SK-N-SH (cell line): Measurements from ENCODE around the gene NPPB. TPM values are rescaled to one million over a fixed set of nuclear protein-coding genes. Genes with fewer than 3 reads are reported as not detected.

Experiments
- CTCF ChIA-PET: fragments of 300-600, 350-600 bp; formaldehyde crosslinking; extraction: SDS; loops from one replicate; lab custom pipeline; 2021; lab: Yijun Ruan, JAX
- POLR2A ChIA-PET: fragments of 350-600 bp; sonication (Branson Sonifier 250); formaldehyde crosslinking; extraction: SDS; loops from one replicate; lab custom pipeline; 2020; ENCODE audit warnings: antibody characterized with exemption, inconsistent platforms; lab: Yijun Ruan, JAX
- DNase-seq: peaks from one replicate; pipeline ENCODE4 v3.0.0; 2012
- H2AFZ ChIP-seq: fragments of 200-600 bp; sonication (generic); 2 replicates; pipeline ENCODE4 v1.8.1; 2016; ENCODE audit warnings: antibody characterized with exemption, mild to moderate bottlenecking, low read depth
- H3F3A ChIP-seq: fragments of 200-600 bp; sonication (generic); replicated peaks from 2 replicates; pipeline ENCODE3; 2016; ENCODE audit warnings: antibody characterized with exemption, mild to moderate bottlenecking; ENCODE audit not compliant: insufficient read depth
- H3K27ac ChIP-seq, 2 experiments: fragments of 200-500 bp in 1 of 2; fragments of 200-600 bp in 1 of 2; sonication (Bioruptor generic) in 1 of 2; sonication (generic), shearing (Covaris generic) in 1 of 2; 2 replicates each; pipeline versions ENCODE4 v1.5.1 to v1.6.1; 2014 to 2016; ENCODE audit warnings: low read depth in 2 of 2, inconsistent platforms in 1 of 2, low read length in 1 of 2, mild to moderate bottlenecking in 1 of 2, mixed read lengths in 1 of 2
- H3K27me3 ChIP-seq: fragments of 200-600 bp; sonication (generic), shearing (Covaris generic); 2 replicates; pipeline ENCODE4 v1.6.1; 2016; ENCODE audit warnings: mixed run types; ENCODE audit not compliant: insufficient read depth
- H3K36me3 ChIP-seq, 2 experiments: fragments of 200-500 bp in 1 of 2; fragments of 200-600 bp in 1 of 2; sonication (Bioruptor generic) in 1 of 2; sonication (generic) in 1 of 2; replicated peaks in 1 of 2; 2 replicates each; pipeline versions ENCODE3 to v1.5.1; 2014 to 2016; ENCODE audit warnings: low read length in 1 of 2, mild to moderate bottlenecking in 1 of 2; ENCODE audit not compliant: insufficient read depth in 2 of 2, control insufficient read depth in 1 of 2
- H3K4me1 ChIP-seq, 2 experiments: fragments of 200-500 bp in 1 of 2; fragments of 200-600 bp in 1 of 2; sonication (Bioruptor generic) in 1 of 2; sonication (generic), shearing (Covaris generic) in 1 of 2; 2 replicates each; pipeline versions ENCODE4 v1.5.1 to v1.6.1; 2014 to 2016; ENCODE audit warnings: low read depth in 1 of 2, low read length in 1 of 2, mixed run types in 1 of 2; ENCODE audit not compliant: insufficient read depth in 2 of 2, control insufficient read depth in 1 of 2
- H3K4me2 ChIP-seq: fragments of 200-600 bp; sonication (generic), shearing (Covaris generic); 2 replicates; pipeline ENCODE4 v1.6.1; 2017; ENCODE audit warnings: mixed run types
- H3K4me3 ChIP-seq, 2 experiments: fragments of 200-500 bp in 1 of 2; fragments of 200-600 bp in 1 of 2; sonication (Bioruptor generic) in 1 of 2; sonication (generic), shearing (Covaris generic) in 1 of 2; 2 replicates each; pipeline versions ENCODE4 v1.5.1 to v1.8.1; 2014 to 2016; ENCODE audit warnings: low read depth in 2 of 2, inconsistent platforms in 1 of 2, low read length in 1 of 2, mild to moderate bottlenecking in 1 of 2, mixed read lengths in 1 of 2, moderate library complexity in 1 of 2
- H3K79me2 ChIP-seq: fragments of 200-600 bp; sonication (generic); 2 replicates; pipeline ENCODE4 v1.8.1; 2017; ENCODE audit warnings: mild to moderate bottlenecking; ENCODE audit not compliant: insufficient read depth
- H3K9ac ChIP-seq: fragments of 200-600 bp; sonication (generic); 2 replicates; pipeline ENCODE4 v1.6.1; 2017; ENCODE audit warnings: mixed run types
- H3K9me2 ChIP-seq: fragments of 200-600 bp; sonication (generic); 2 replicates; pipeline ENCODE4 v1.6.1; 2017; ENCODE audit warnings: mixed run types
- H3K9me3 ChIP-seq: fragments of 200-600 bp; sonication (generic); 2 replicates; pipeline ENCODE4 v1.6.1; 2017; ENCODE audit warnings: mixed run types, mild to moderate bottlenecking, moderate library complexity
- H4K20me1 ChIP-seq: fragments of 200-600 bp; sonication (generic); 2 replicates; pipeline ENCODE4 v1.6.1; 2017; ENCODE audit warnings: mild to moderate bottlenecking, mixed run types; ENCODE audit not compliant: insufficient read depth
- ELF1 ChIP-seq: IDR thresholded peaks from 2 replicates; pipeline ENCODE4 v1.4.0; 2012
- EP300 ChIP-seq, 2 experiments: IDR thresholded peaks; 2 replicates each; pipeline versions ENCODE4 v1.4.0 to v1.6.1; 2012; ENCODE audit warnings: borderline replicate concordance in 1 of 2, low read depth in 1 of 2, low read length in 1 of 2
- EZH2phosphoT487 ChIP-seq: fragments of 200-600 bp; sonication (generic); IDR thresholded peaks from 2 replicates; pipeline ENCODE4 v1.6.1; 2017; ENCODE audit warnings: low read depth, mixed run types, mild to moderate bottlenecking, antibody characterized with exemption, moderate library complexity, borderline replicate concordance
- FOSL2 ChIP-seq: IDR thresholded peaks from 2 replicates; pipeline ENCODE4 v1.4.0; 2012; ENCODE audit warnings: low read depth, mild to moderate bottlenecking, moderate library complexity, borderline replicate concordance
- FOXM1 ChIP-seq: IDR thresholded peaks from 2 replicates; pipeline ENCODE4 v1.4.0; 2012; ENCODE audit warnings: low read depth, mild to moderate bottlenecking
- GATA2 ChIP-seq: sonication (generic); formaldehyde crosslinking; IDR thresholded peaks from 2 replicates; pipeline ENCODE4 v1.5.0; 2020; ENCODE audit warnings: mild to moderate bottlenecking, missing genetic modification reagents
- MEF2A ChIP-seq: IDR thresholded peaks from 2 replicates; pipeline ENCODE4 v1.4.0; 2012; ENCODE audit warnings: low read depth, borderline replicate concordance
- MXI1 ChIP-seq: IDR thresholded peaks from 2 replicates; pipeline ENCODE4 v1.6.1; 2012; ENCODE audit warnings: mild to moderate bottlenecking, low read depth, low read length, improper control_type of control experiment
- REST ChIP-seq: IDR thresholded peaks from 2 replicates; pipeline ENCODE4 v1.6.1; 2012; ENCODE audit warnings: mild to moderate bottlenecking, low read depth, low read length, moderate library complexity
- SIN3A ChIP-seq: IDR thresholded peaks from 2 replicates; pipeline ENCODE4 v1.6.1; 2012; ENCODE audit warnings: low read depth, mild to moderate bottlenecking, low read length, moderate library complexity, borderline replicate concordance
- SMC3 ChIP-seq: IDR thresholded peaks from 2 replicates; pipeline ENCODE4 v1.6.1; 2012; ENCODE audit warnings: low read depth, low read length, improper control_type of control experiment
- TCF12 ChIP-seq: IDR thresholded peaks from 2 replicates; pipeline ENCODE4 v1.4.0; 2012
- TEAD4 ChIP-seq: IDR thresholded peaks from 2 replicates; pipeline ENCODE4 v1.4.0; 2012; ENCODE audit warnings: mild to moderate bottlenecking, borderline replicate concordance; ENCODE audit not compliant: insufficient read depth
- USF2 ChIP-seq: fragments of 150-350 bp; IDR thresholded peaks from 2 replicates; pipeline ENCODE4 v1.6.1; 2017; ENCODE audit warnings: antibody characterized with exemption, low read length, low read depth, borderline replicate concordance
- ZBTB33 ChIP-seq: IDR thresholded peaks from 2 replicates; pipeline ENCODE4 v1.4.0; 2012; ENCODE audit warnings: low read depth, borderline replicate concordance
- WGBS: methylation state at CpG from one replicate; pipeline ENCODE4 v1.1.6; 2017; ENCODE audit warnings: low lambda C conversion rate; 5-methylcytosine and 5-hydroxymethylcytosine counted together
- polyA plus RNA-seq, 3 experiments: library from polyadenylated mRNA; depleted of rRNA; stranded (reverse); fragments of >200 nt; gene quantifications; 2 replicates each; pipeline ENCODE4 v1.2.3, GENCODE V29; 2012
- TF ChIP-seq, protein P1 (sequence below): IDR thresholded peaks from 2 replicates; pipeline ENCODE4 v1.4.0; 2012; ENCODE audit warnings: low read depth, borderline replicate concordance

The NPPB gene
- polyA plus RNA-seq, 1 of the 3 experiments (the other 2 are of a cell fraction): 0.85 TPM

- H3K4me3 ChIP-seq: no peak overlapping the region
- H3K27me3 ChIP-seq: 0 out of 2 replicates have a peak, but pooled peaks cover 10% of the 10 kb centered on the region
- H3K27ac ChIP-seq: no peak overlapping the region
- POLR2A ChIA-PET: interaction anchor here (1.1 kb wide), 1 partner anchor 38 kb away, joined by 3 read pairs; no protein-coding TSS in a partner anchor
- no peak overlapping the region for H3K9ac ChIP-seq
- H4K20me1 ChIP-seq: no peaks in the 10 kb centered on the region
- no peaks in the 10 kb centered on the region for H3K9me2 ChIP-seq
- H2AFZ ChIP-seq: no peak overlapping the region
- 49% methylated on average over 3 of the region's 5 CpGs for WGBS
- no peaks in the 10 kb centered on the region for H3F3A ChIP-seq
- H3K36me3 ChIP-seq: no peaks in the 10 kb centered on the region
- H3K9me3 ChIP-seq: no peaks in the 10 kb centered on the region
- no peak for DNase-seq
- peaks cover 0 to 10% of the 10 kb centered on the region in 2 experiments; a peak in 1 of 4 replicates for H3K4me1 ChIP-seq
- no peak overlapping the region for H3K4me2 ChIP-seq
- CTCF ChIA-PET: interaction anchor here (1.3 to 1.5 kb wide), 3 partner anchors 18 to 23 kb away, joined by 3 to 4 read pairs (median 4); no protein-coding TSS in a partner anchor
- TF ChIP-seq FOXM1: no peak
- no peak for TF ChIP-seq GATA2
- no peak for TF ChIP-seq SMC3
- no peak for TF ChIP-seq USF2
- TF ChIP-seq, protein P1, sequence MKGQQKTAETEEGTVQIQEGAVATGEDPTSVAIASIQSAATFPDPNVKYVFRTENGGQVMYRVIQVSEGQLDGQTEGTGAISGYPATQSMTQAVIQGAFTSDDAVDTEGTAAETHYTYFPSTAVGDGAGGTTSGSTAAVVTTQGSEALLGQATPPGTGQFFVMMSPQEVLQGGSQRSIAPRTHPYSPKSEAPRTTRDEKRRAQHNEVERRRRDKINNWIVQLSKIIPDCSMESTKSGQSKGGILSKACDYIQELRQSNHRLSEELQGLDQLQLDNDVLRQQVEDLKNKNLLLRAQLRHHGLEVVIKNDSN: no peak
- no peak for TF ChIP-seq MXI1
- TF ChIP-seq ZBTB33: no peak
- no peak for TF ChIP-seq FOSL2
- TF ChIP-seq SIN3A: no peak
- TF ChIP-seq TEAD4: no peak
- TF ChIP-seq REST: no peak
- TF ChIP-seq EZH2phosphoT487: no peak
- no peak for TF ChIP-seq MEF2A
- TF ChIP-seq EP300 (IDR thresholded peaks at IDR 0.05; ENCODE audit: borderline replicate concordance in 1 of 2, low read depth in 1 of 2, low read length in 1 of 2): no peak
- no peak for TF ChIP-seq TCF12
- TF ChIP-seq ELF1: no peak
- TF ChIP-seq, all 33 proteins: peak for 0
- H3K79me2 ChIP-seq: no peaks in the 10 kb centered on the region
Measured at GRCh38 chr1:11869650-11870207, 11.0 kb upstream of the NPPB start.
